CD4-positive, alpha-beta T cell (primary cell): Measurements from ENCODE around the gene ACCS. TPM values are rescaled to one million over a fixed set of nuclear protein-coding genes. Genes with fewer than 3 reads are reported as not detected.

ENCODE experiments used
- ATAC-seq: fragments of 200-7000 bp; cut with Tn5 transposase; one replicate; pipeline ENCODE4 v1.10.0; 2022; ENCODE audit warnings: mild to moderate bottlenecking; ENCODE audit not compliant: poor library complexity
- CTCF ChIA-PET: fragments of 350-600 bp; sonication (Branson Sonifier 250); formaldehyde crosslinking; loops from one replicate; lab custom pipeline; 2021; ENCODE audit warnings: antibody characterized with exemption, inconsistent platforms; lab: Charles Lee
- POLR2A ChIA-PET: fragments of 350-600 bp; sonication (Branson Sonifier 250); formaldehyde crosslinking; loops from one replicate; lab custom pipeline; 2021; ENCODE audit warnings: antibody characterized with exemption, inconsistent platforms; lab: Charles Lee
- DNase-seq, 14 experiments: peaks; one replicate each; pipeline ENCODE4 v3.0.0-alpha.2; 2013 to 2020; ENCODE audit warnings: mixed read lengths in 2 of 14
- H3K27ac ChIP-seq, 2 donors: one replicate each; pipeline versions ENCODE4 v1.5.1 to v1.7.0; 2013; ENCODE audit warnings: low read length in 2 of 2, low read depth in 1 of 2, mild to moderate bottlenecking in 1 of 2
- H3K27me3 ChIP-seq, 2 experiments: 1 replicate in 1 of 2; 2 replicates in 1 of 2; pipeline versions ENCODE4 v1.6.1 to v1.7.0; 2013; ENCODE audit warnings: low read length in 2 of 2, control low read depth in 1 of 2, mild to moderate bottlenecking in 1 of 2, moderate library complexity in 1 of 2; ENCODE audit not compliant: insufficient read depth in 2 of 2, control insufficient read depth in 1 of 2
- H3K36me3 ChIP-seq: one replicate; pipeline ENCODE4 v1.6.1; 2013; ENCODE audit warnings: low read length, control low read depth; ENCODE audit not compliant: insufficient read depth
- H3K4me1 ChIP-seq: one replicate; pipeline ENCODE4 v1.6.1; 2013; ENCODE audit warnings: low read length, control low read depth; ENCODE audit not compliant: insufficient read depth
- H3K4me3 ChIP-seq: one replicate; pipeline ENCODE4 v1.5.1; 2013; ENCODE audit warnings: mild to moderate bottlenecking, low read length, moderate library complexity
- H3K9me3 ChIP-seq, 2 experiments: 1 replicate in 1 of 2; 2 replicates in 1 of 2; pipeline versions ENCODE4 v1.6.1 to v1.7.0; 2013; ENCODE audit warnings: low read length in 2 of 2, mild to moderate bottlenecking in 2 of 2, control low read depth in 1 of 2, moderate library complexity in 1 of 2; ENCODE audit not compliant: control insufficient read depth in 1 of 2, insufficient read depth in 1 of 2
- H3K27ac Mint-ChIP-seq: one replicate; pipeline ENCODE4 v1.8.0; 2020; ENCODE audit warnings: mixed read lengths
- H3K27me3 Mint-ChIP-seq: one replicate; pipeline ENCODE4 v1.8.0; 2021; ENCODE audit warnings: mixed read lengths
- H3K36me3 Mint-ChIP-seq: one replicate; pipeline ENCODE4 v1.8.0; 2021; ENCODE audit warnings: low read depth, mixed read lengths
- H3K4me1 Mint-ChIP-seq: one replicate; pipeline ENCODE4 v1.8.0; 2021; ENCODE audit warnings: low read depth, mixed read lengths
- H3K4me3 Mint-ChIP-seq: one replicate; pipeline ENCODE4 v1.8.0; 2020; ENCODE audit warnings: mild to moderate bottlenecking, mixed read lengths
- H3K9me3 Mint-ChIP-seq: one replicate; pipeline ENCODE4 v1.8.0; 2020; ENCODE audit warnings: mixed read lengths
- intact Hi-C, 2 experiments: fragments of 100-400 bp; cut with DNase I in 1 of 2; cut with micrococcal nuclease in 1 of 2; formaldehyde crosslinking; loops; one replicate each; pipeline versions ENCODE4 v1.15.1 to v1.9.0; 2023 to 2025; cut with DNase I, micrococcal nuclease
- total RNA-seq, 174 experiments: library from RNA in 2 of 174; stranded (reverse) in 2 of 174; gene quantifications; one replicate each; pipeline ENCODE4 v1.2.3 and lab custom pipeline; 2021 to 2026
- TF ChIP-seq, protein P1 (sequence below): fragments of 200-600 bp; IDR thresholded peaks from one replicate; pipeline ENCODE4 v1.8.0; 2022; ENCODE audit warnings: antibody characterized with exemption, mild to moderate bottlenecking

The ACCS gene
- total RNA-seq, 2 experiments from 2014 or later, result 17.7 to 18.7 TPM

DNA sequence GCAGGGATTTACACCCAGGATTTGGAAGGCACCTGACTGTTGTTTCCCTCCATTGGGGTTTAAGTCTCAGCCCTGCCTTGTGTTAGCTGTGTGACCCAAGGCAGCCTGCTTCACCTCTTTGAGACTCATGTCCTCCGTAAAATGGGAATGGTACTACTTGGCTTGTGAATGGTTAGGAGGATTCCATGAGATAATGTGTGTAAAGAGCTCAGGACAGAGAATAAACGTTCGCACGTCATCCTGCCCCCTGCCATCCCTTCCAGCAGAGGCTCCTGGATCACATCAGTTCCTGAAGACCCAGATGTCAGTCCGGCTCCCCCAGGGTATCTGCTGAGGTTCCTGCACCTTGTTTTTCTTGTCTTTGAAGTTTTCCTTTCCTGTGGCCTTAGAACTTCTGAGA lies 35.1 kb upstream of the ACCS start:
- CTCF ChIA-PET, result no interaction called here
- intact Hi-C loops, result no loop called here

DNA sequence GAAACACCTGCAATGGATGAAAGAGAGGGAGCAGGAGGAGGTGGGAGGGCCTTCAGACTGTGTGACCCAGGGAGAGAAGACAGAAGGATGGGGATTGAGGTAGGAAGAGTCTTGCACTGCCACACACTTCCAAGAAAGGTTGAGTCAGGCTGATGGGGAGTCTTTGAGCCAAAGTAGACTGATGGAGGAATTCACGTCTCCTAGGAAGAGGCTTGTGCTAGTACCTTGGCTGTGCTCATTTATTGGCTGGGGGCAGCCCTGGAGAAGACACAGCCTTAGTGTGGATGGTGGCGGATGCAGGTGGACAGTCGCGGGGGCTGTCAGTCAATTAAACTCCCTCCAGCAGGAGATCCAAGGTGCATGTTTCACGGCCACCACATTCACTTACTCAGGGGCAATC lies 34.5 kb upstream of the ACCS start:
- Mint-ChIP-seq H3K4me1 (no peaks in the 10 kb centered on the region), H3K4me3 (no peak overlapping the region), H3K9me3 (no peaks in the 10 kb centered on the region), H3K27me3 (peaks cover 41% of the 10 kb centered on the region), H3K36me3 (no peaks in the 10 kb centered on the region), H3K27ac (no peak overlapping the region)
- H3K9me3 ChIP-seq, result peaks cover 0 to 4% of the 10 kb centered on the region in 2 experiments
- no peaks in the 10 kb centered on the region for H3K36me3 ChIP-seq
- ChIA-PET CTCF (no interaction called here), POLR2A (no interaction called here)
- intact Hi-C loops, result no loop called here
- TF ChIP-seq, protein P1, sequence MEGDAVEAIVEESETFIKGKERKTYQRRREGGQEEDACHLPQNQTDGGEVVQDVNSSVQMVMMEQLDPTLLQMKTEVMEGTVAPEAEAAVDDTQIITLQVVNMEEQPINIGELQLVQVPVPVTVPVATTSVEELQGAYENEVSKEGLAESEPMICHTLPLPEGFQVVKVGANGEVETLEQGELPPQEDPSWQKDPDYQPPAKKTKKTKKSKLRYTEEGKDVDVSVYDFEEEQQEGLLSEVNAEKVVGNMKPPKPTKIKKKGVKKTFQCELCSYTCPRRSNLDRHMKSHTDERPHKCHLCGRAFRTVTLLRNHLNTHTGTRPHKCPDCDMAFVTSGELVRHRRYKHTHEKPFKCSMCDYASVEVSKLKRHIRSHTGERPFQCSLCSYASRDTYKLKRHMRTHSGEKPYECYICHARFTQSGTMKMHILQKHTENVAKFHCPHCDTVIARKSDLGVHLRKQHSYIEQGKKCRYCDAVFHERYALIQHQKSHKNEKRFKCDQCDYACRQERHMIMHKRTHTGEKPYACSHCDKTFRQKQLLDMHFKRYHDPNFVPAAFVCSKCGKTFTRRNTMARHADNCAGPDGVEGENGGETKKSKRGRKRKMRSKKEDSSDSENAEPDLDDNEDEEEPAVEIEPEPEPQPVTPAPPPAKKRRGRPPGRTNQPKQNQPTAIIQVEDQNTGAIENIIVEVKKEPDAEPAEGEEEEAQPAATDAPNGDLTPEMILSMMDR, result no peak
- ATAC-seq (no peak), DNase-seq (no peak)
- no peak overlapping the region for H3K4me3 ChIP-seq
- no peak overlapping the region for H3K27ac ChIP-seq
- H3K4me1 ChIP-seq, result no peaks in the 10 kb centered on the region
- H3K27me3 ChIP-seq, result peaks cover 4 to 15% of the 10 kb centered on the region in 2 experiments

More for the DNA sequence above, 35.1 kb upstream of the ACCS start:
- TF ChIP-seq, protein P1, result no peak
- Histone ChIP-seq H3K27ac (no peak overlapping the region), H3K9me3 (peaks cover 0 to 4% of the 10 kb centered on the region in 2 experiments), H3K4me3 (no peak overlapping the region), H3K36me3 (no peaks in the 10 kb centered on the region), H3K4me1 (no peaks in the 10 kb centered on the region), H3K27me3 (peaks cover 4 to 15% of the 10 kb centered on the region in 2 experiments)
- ATAC-seq, result no peak
- Mint-ChIP-seq H3K4me1 (no peaks in the 10 kb centered on the region), H3K36me3 (no peaks in the 10 kb centered on the region), H3K4me3 (no peak overlapping the region), H3K27ac (no peak overlapping the region), H3K9me3 (peaks cover 5% of the 10 kb centered on the region), H3K27me3 (peaks cover 44% of the 10 kb centered on the region)
- POLR2A ChIA-PET, result no interaction called here
- DNase-seq, result no peak

DNA sequence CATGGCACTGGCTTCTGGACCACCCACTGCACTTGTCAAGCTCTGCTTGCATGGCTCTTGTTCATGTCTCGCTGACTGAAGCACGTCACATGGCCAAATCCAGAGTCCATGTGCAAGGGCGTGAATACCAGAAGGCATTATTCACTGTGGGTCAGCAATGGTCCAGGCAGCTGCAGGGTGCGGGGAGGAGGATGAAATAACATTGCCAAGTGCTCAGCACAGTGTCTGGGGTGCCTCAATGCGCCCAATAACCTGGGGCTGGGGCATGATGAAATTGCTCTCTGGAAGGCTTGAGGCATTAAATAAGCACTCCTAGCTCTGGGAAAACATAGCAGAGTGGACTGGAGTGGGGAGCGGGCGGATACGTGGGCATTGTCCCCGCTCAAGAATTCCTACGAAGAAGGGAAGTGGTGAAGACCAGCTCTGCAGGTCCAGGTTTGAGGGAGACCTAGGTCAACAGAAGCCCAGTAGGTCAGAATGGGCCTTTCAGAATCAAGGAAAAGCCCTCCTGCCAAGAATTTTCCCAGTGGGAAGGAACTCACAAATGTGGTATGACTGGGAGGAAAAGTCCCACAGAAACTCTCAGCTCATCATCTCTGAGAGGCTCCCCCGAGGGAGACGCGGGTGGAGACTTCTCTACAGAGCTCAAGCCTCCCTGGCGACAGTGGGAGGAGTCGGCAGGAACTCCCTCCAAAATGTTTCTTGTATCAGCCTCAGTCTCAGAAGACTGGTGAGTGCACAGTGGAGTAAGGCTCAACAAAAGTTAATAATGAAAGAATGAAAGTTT lies 33.6 kb upstream of the ACCS start:
- Mint-ChIP-seq H3K9me3 (no peaks in the 10 kb centered on the region), H3K27me3 (peaks cover 36% of the 10 kb centered on the region), H3K27ac (no peak overlapping the region), H3K36me3 (no peaks in the 10 kb centered on the region), H3K4me1 (no peaks in the 10 kb centered on the region), H3K4me3 (no peak overlapping the region)
- H3K4me3 ChIP-seq, result no peak overlapping the region
- no peaks in the 10 kb centered on the region for H3K4me1 ChIP-seq
- no peaks in the 10 kb centered on the region for H3K9me3 ChIP-seq
- no peaks in the 10 kb centered on the region for H3K36me3 ChIP-seq
- CTCF ChIA-PET, result no interaction called here
- TF ChIP-seq, protein P1, result no peak
- no peak overlapping the region for H3K27ac ChIP-seq
- POLR2A ChIA-PET, result no interaction called here
- DNase-seq (no peak), ATAC-seq (no peak)
- intact Hi-C loops, result no loop called here
- H3K27me3 ChIP-seq, result peaks cover 7 to 15% of the 10 kb centered on the region in 2 experiments
